Measurements from ENCODE around the gene RNF121. TPM values are rescaled to one million over a fixed set of nuclear protein-coding genes. Genes with fewer than 3 reads are reported as not detected.
A peak's percentile ranks its signal among the peaks of the same experiment; 100 is the strongest.

RNF121 gene
- total RNA-seq, 1 donor from 2014 or later: 51.3 TPM

- Mint-ChIP-seq H3K4me1 (ENCODE audit: low read depth) (no peaks in the 10 kb centered on the region), H3K27me3 (ENCODE audit: low read depth) (no peaks in the 10 kb centered on the region), H3K4me3 (ENCODE audit: low read depth) (no peak overlapping the region), H3K9me3 (no peaks in the 10 kb centered on the region), H3K27ac (no peak overlapping the region), H3K36me3 (ENCODE audit: low read depth) (peaks cover 82% of the 10 kb centered on the region)
- DNase-seq (ENCODE audit: low spot score): no peak
- intact Hi-C loops (cut with micrococcal nuclease): no loop called here
Observed at GRCh38 chr11:72004515-72005346, 75.9 kb downstream of the RNF121 start.

- H3K4me3 Mint-ChIP-seq (ENCODE audit: low read depth): no peak overlapping the region
- no peaks in the 10 kb centered on the region for H3K9me3 Mint-ChIP-seq
- H3K4me1 Mint-ChIP-seq (ENCODE audit: low read depth): no peaks in the 10 kb centered on the region
- intact Hi-C loops (cut with micrococcal nuclease): no loop called here
- H3K27me3 Mint-ChIP-seq (ENCODE audit: low read depth): no peaks in the 10 kb centered on the region
- no peak overlapping the region for H3K27ac Mint-ChIP-seq
- peaks cover 84% of the 10 kb centered on the region for H3K36me3 Mint-ChIP-seq (ENCODE audit: low read depth)
- no peak for DNase-seq (ENCODE audit: low spot score)
Observed at GRCh38 chr11:72005347-72006260, 76.8 kb downstream of the RNF121 start.

- DNase-seq (ENCODE audit: low spot score): no peak
- Mint-ChIP-seq H3K27ac (no peak overlapping the region), H3K4me3 (ENCODE audit: low read depth) (no peak overlapping the region), H3K9me3 (no peaks in the 10 kb centered on the region), H3K4me1 (ENCODE audit: low read depth) (no peaks in the 10 kb centered on the region), H3K27me3 (ENCODE audit: low read depth) (no peaks in the 10 kb centered on the region), H3K36me3 (ENCODE audit: low read depth) (peaks cover 88% of the 10 kb centered on the region)
- intact Hi-C loops (cut with micrococcal nuclease): no loop called here
Observed at GRCh38 chr11:72006309-72007088, 77.7 kb downstream of the RNF121 start.

GRCh38 chr11:72007089-72007476, 78.2 kb downstream of the RNF121 start:
- no peak overlapping the region for H3K27ac Mint-ChIP-seq
- H3K27me3 Mint-ChIP-seq (ENCODE audit: low read depth): no peaks in the 10 kb centered on the region
- no peak overlapping the region for H3K4me3 Mint-ChIP-seq (ENCODE audit: low read depth)
- no peaks in the 10 kb centered on the region for H3K4me1 Mint-ChIP-seq (ENCODE audit: low read depth)
- no peak for DNase-seq (ENCODE audit: low spot score)
- intact Hi-C loops (cut with micrococcal nuclease): no loop called here
- peaks cover 84% of the 10 kb centered on the region for H3K36me3 Mint-ChIP-seq (ENCODE audit: low read depth)
- H3K9me3 Mint-ChIP-seq: no peaks in the 10 kb centered on the region

GRCh38 chr11:72007587-72007986, 78.7 kb downstream of the RNF121 start:
- Mint-ChIP-seq H3K4me3 (ENCODE audit: low read depth) (no peak overlapping the region), H3K27ac (no peak overlapping the region), H3K36me3 (ENCODE audit: low read depth) (peaks cover 79% of the 10 kb centered on the region), H3K4me1 (ENCODE audit: low read depth) (no peaks in the 10 kb centered on the region), H3K9me3 (no peaks in the 10 kb centered on the region), H3K27me3 (ENCODE audit: low read depth) (no peaks in the 10 kb centered on the region)
- intact Hi-C loops (cut with micrococcal nuclease): no loop called here
- DNase-seq (ENCODE audit: low spot score): no peak

- intact Hi-C loops (cut with micrococcal nuclease): no loop called here
Observed at GRCh38 chr11:72008728-72009127, 79.9 kb downstream of the RNF121 start.

GRCh38 chr11:72009156-72009555, 80.3 kb downstream of the RNF121 start:
- Mint-ChIP-seq H3K4me3 (ENCODE audit: low read depth) (no peak overlapping the region), H3K36me3 (ENCODE audit: low read depth) (peaks cover 72% of the 10 kb centered on the region), H3K4me1 (ENCODE audit: low read depth) (no peaks in the 10 kb centered on the region), H3K27me3 (ENCODE audit: low read depth) (no peaks in the 10 kb centered on the region), H3K9me3 (no peaks in the 10 kb centered on the region), H3K27ac (no peak overlapping the region)
- no peak for DNase-seq (ENCODE audit: low spot score)
- intact Hi-C loops (cut with micrococcal nuclease): no loop called here

More at GRCh38 chr11:72008728-72009127, 79.9 kb downstream of the RNF121 start:
- H3K27me3 Mint-ChIP-seq (ENCODE audit: low read depth): no peaks in the 10 kb centered on the region
- no peak overlapping the region for H3K4me3 Mint-ChIP-seq (ENCODE audit: low read depth)
- H3K27ac Mint-ChIP-seq: peak overlapping the region; percentile 19
- no peak for DNase-seq (ENCODE audit: low spot score)
- no peaks in the 10 kb centered on the region for H3K9me3 Mint-ChIP-seq
- H3K36me3 Mint-ChIP-seq (ENCODE audit: low read depth): peaks cover 73% of the 10 kb centered on the region
- H3K4me1 Mint-ChIP-seq (ENCODE audit: low read depth): no peaks in the 10 kb centered on the region

GRCh38 chr11:72010529-72011233, 81.8 kb downstream of the RNF121 start:
- Mint-ChIP-seq H3K27me3 (ENCODE audit: low read depth) (no peaks in the 10 kb centered on the region), H3K9me3 (no peaks in the 10 kb centered on the region), H3K36me3 (ENCODE audit: low read depth) (peaks cover 76% of the 10 kb centered on the region), H3K27ac (no peak overlapping the region), H3K4me3 (ENCODE audit: low read depth) (no peak overlapping the region), H3K4me1 (ENCODE audit: low read depth) (no peaks in the 10 kb centered on the region)
- intact Hi-C loops (cut with micrococcal nuclease): no loop called here
- DNase-seq (ENCODE audit: low spot score): no peak

- DNase-seq (ENCODE audit: low spot score): no peak
- Mint-ChIP-seq H3K27ac (no peak overlapping the region), H3K4me3 (ENCODE audit: low read depth) (no peak overlapping the region), H3K4me1 (ENCODE audit: low read depth) (no peaks in the 10 kb centered on the region), H3K9me3 (no peaks in the 10 kb centered on the region), H3K27me3 (ENCODE audit: low read depth) (no peaks in the 10 kb centered on the region), H3K36me3 (ENCODE audit: low read depth) (peaks cover 76% of the 10 kb centered on the region)
- intact Hi-C loops (cut with micrococcal nuclease): no loop called here
Observed at GRCh38 chr11:72012091-72012630, 83.3 kb downstream of the RNF121 start.

- H3K27me3 Mint-ChIP-seq (ENCODE audit: low read depth): no peaks in the 10 kb centered on the region
- no peaks in the 10 kb centered on the region for H3K9me3 Mint-ChIP-seq
- no peaks in the 10 kb centered on the region for H3K4me1 Mint-ChIP-seq (ENCODE audit: low read depth)
- H3K4me3 Mint-ChIP-seq (ENCODE audit: low read depth): no peak overlapping the region
- peaks cover 76% of the 10 kb centered on the region for H3K36me3 Mint-ChIP-seq (ENCODE audit: low read depth)
- H3K27ac Mint-ChIP-seq: peak overlapping the region; percentile 26
- intact Hi-C loops (cut with micrococcal nuclease): no loop called here
- DNase-seq (ENCODE audit: low spot score): no peak
Observed at GRCh38 chr11:72012897-72013721, 84.3 kb downstream of the RNF121 start.

Measured in activated T-helper 2 cell treated with anti-CD3 and anti-CD28 coated beads, Interferon-gamma antibody, Interleukin-2, Interleukin-4, amounts not matched to agents 10 μg/mL and 5 μg/mL and 100 μg/mL, durations not matched to agents 14 hours and 24 hours and 36 hours (primary cell).